Measurements from ENCODE around the gene SIK3.

The SIK3 gene

GRCh38 chr11:117094776-117095175 is 3.5 kb downstream of the SIK3 start:
- Histone ChIP-seq H4K20me1 (ENCODE audit: insufficient read depth) (no peaks in the 10 kb centered on the region), H3K4me3 (IDR thresholded peaks at IDR 0.05; ENCODE audit: insufficient read depth, low read depth, low read length) (no peak overlapping the region), H3K27me3 (ENCODE audit: insufficient read depth, low read depth) (no peaks in the 10 kb centered on the region), H2AFZ (ENCODE audit: low read depth) (no peak overlapping the region), H3K4me2 (no peak overlapping the region), H3K27ac (no peak overlapping the region), H3K4me1 (ENCODE audit: low read depth, poor library complexity, severe bottlenecking) (peaks cover 33% of the 10 kb centered on the region), H3K36me3 (ENCODE audit: insufficient read depth) (no peaks in the 10 kb centered on the region), H3K9ac (no peak overlapping the region), H3K79me2 (ENCODE audit: insufficient read depth, low read depth) (peaks cover 82% of the 10 kb centered on the region)
- no peak for TF ChIP-seq CTCF (conservative IDR thresholded peaks at IDR 0.05; ENCODE audit: low read depth, low read length)

- Histone ChIP-seq H3K79me2 (ENCODE audit: insufficient read depth, low read depth) (peaks cover 99% of the 10 kb centered on the region), H3K4me3 (IDR thresholded peaks at IDR 0.05; ENCODE audit: insufficient read depth, low read depth, low read length) (no peak overlapping the region), H3K36me3 (ENCODE audit: insufficient read depth) (no peaks in the 10 kb centered on the region), H3K4me1 (ENCODE audit: low read depth, poor library complexity, severe bottlenecking) (peaks cover 27% of the 10 kb centered on the region), H3K9ac (no peak overlapping the region), H3K4me2 (no peak overlapping the region), H3K27ac (no peak overlapping the region), H2AFZ (ENCODE audit: low read depth) (no peak overlapping the region), H4K20me1 (ENCODE audit: insufficient read depth) (no peaks in the 10 kb centered on the region), H3K27me3 (ENCODE audit: insufficient read depth, low read depth) (no peaks in the 10 kb centered on the region)
- TF ChIP-seq CTCF (conservative IDR thresholded peaks at IDR 0.05; ENCODE audit: low read depth, low read length): no peak
Measured at GRCh38 chr11:117092951-117093590, 5.2 kb downstream of the SIK3 start.

- H3K36me3 ChIP-seq (ENCODE audit: insufficient read depth): no peaks in the 10 kb centered on the region
- TF ChIP-seq CTCF (conservative IDR thresholded peaks at IDR 0.05; ENCODE audit: low read depth, low read length): no peak
- H3K4me2 ChIP-seq: no peak overlapping the region
- no peaks in the 10 kb centered on the region for H3K27me3 ChIP-seq (ENCODE audit: insufficient read depth, low read depth)
- no peaks in the 10 kb centered on the region for H4K20me1 ChIP-seq (ENCODE audit: insufficient read depth)
- H3K4me3 ChIP-seq (IDR thresholded peaks at IDR 0.05; ENCODE audit: insufficient read depth, low read depth, low read length): no peak overlapping the region
- H2AFZ ChIP-seq (ENCODE audit: low read depth): no peak overlapping the region
- no peak overlapping the region for H3K27ac ChIP-seq
- peaks cover 100% of the 10 kb centered on the region for H3K79me2 ChIP-seq (ENCODE audit: insufficient read depth, low read depth)
- H3K4me1 ChIP-seq (ENCODE audit: low read depth, poor library complexity, severe bottlenecking): peaks cover 27% of the 10 kb centered on the region
- no peak overlapping the region for H3K9ac ChIP-seq
Measured at GRCh38 chr11:117091753-117092477, 6.3 kb downstream of the SIK3 start.

GRCh38 chr11:117090111-117090706 is 8.0 kb downstream of the SIK3 start:
- H3K36me3 ChIP-seq (ENCODE audit: insufficient read depth): no peaks in the 10 kb centered on the region
- H3K27ac ChIP-seq: no peak overlapping the region
- H4K20me1 ChIP-seq (ENCODE audit: insufficient read depth): no peaks in the 10 kb centered on the region
- H3K9ac ChIP-seq: no peak overlapping the region
- peaks cover 92% of the 10 kb centered on the region for H3K79me2 ChIP-seq (ENCODE audit: insufficient read depth, low read depth)
- peaks cover 10% of the 10 kb centered on the region for H3K4me1 ChIP-seq (ENCODE audit: low read depth, poor library complexity, severe bottlenecking)
- H3K4me3 ChIP-seq (IDR thresholded peaks at IDR 0.05; ENCODE audit: insufficient read depth, low read depth, low read length): no peak overlapping the region
- no peak overlapping the region for H3K4me2 ChIP-seq
- no peaks in the 10 kb centered on the region for H3K27me3 ChIP-seq (ENCODE audit: insufficient read depth, low read depth)
- TF ChIP-seq CTCF (conservative IDR thresholded peaks at IDR 0.05; ENCODE audit: low read depth, low read length): no peak
- no peak overlapping the region for H2AFZ ChIP-seq (ENCODE audit: low read depth)
